Caco-2 (cell line): ENCODE data around the gene C10orf90. TPM values are rescaled to one million over a fixed set of nuclear protein-coding genes. Genes with fewer than 3 reads are reported as not detected.
"Not testable (repeated sequence)": the region's sequence is repeated elsewhere in the genome, so short reads cannot be mapped to it uniquely, and the experiment has no call there.

ENCODE experiments used
- BruUV-seq: library from RNA; stranded (reverse); fragments of 400-500 nt; replicated peaks from 2 replicates; lab custom pipeline; 2021; lab: Mats Ljungman, UMichigan
- CTCF ChIA-PET: fragments of 300-600 bp; sonication (Branson Sonifier 250); formaldehyde crosslinking; loops from one replicate; lab custom pipeline; 2022; ENCODE audit warnings: antibody characterized with exemption; lab: Charles Lee
- POLR2A ChIA-PET: fragments of 300-600 bp; sonication (Branson Sonifier 250); formaldehyde crosslinking; loops from one replicate; lab custom pipeline; 2022; ENCODE audit warnings: antibody characterized with exemption; lab: Charles Lee
- DNase-seq, 2 experiments: peaks; one replicate each; pipeline versions ENCODE4 v3.0.0 to v3.0.0-alpha.2; 2020 to 2022
- H3K27me3 ChIP-seq: replicated peaks from 2 replicates; pipeline ENCODE4 v1.6.0; 2011; ENCODE audit warnings: low read length; ENCODE audit not compliant: control insufficient read depth, insufficient read depth
- H3K36me3 ChIP-seq: 2 replicates; pipeline ENCODE4 v1.5.1; 2011; ENCODE audit warnings: low read length; ENCODE audit not compliant: control insufficient read depth, insufficient read depth
- H3K4me1 ChIP-seq: fragments of 250-450 bp; sonication (Bioruptor Pico); 2 replicates; pipeline ENCODE4 v1.5.1; 2020; ENCODE audit warnings: mild to moderate bottlenecking
- H3K4me3 ChIP-seq: 2 replicates; pipeline ENCODE4 v1.5.1; 2011; ENCODE audit warnings: low read depth, mild to moderate bottlenecking, control low read depth, low read length
- H3K9me3 ChIP-seq: fragments of 250-450 bp; sonication (Bioruptor Pico); 2 replicates; pipeline ENCODE4 v1.5.1; 2020; ENCODE audit warnings: mild to moderate bottlenecking, moderate library complexity
- H3K27ac Mint-ChIP-seq: one replicate; pipeline ENCODE4 v1.8.0; 2022; ENCODE audit warnings: mixed read lengths; ENCODE audit not compliant: unreplicated experiment
- H3K27me3 Mint-ChIP-seq: one replicate; pipeline ENCODE4 v1.8.0; 2022; ENCODE audit warnings: mixed read lengths; ENCODE audit not compliant: insufficient read depth, unreplicated experiment
- H3K36me3 Mint-ChIP-seq: one replicate; pipeline ENCODE4 v1.8.0; 2022; ENCODE audit warnings: mild to moderate bottlenecking, mixed read lengths; ENCODE audit not compliant: insufficient read depth, unreplicated experiment
- H3K4me1 Mint-ChIP-seq: one replicate; pipeline ENCODE4 v1.8.0; 2022; ENCODE audit warnings: low read depth, mixed read lengths; ENCODE audit not compliant: unreplicated experiment
- H3K4me3 Mint-ChIP-seq: one replicate; pipeline ENCODE4 v1.8.0; 2022; ENCODE audit warnings: mild to moderate bottlenecking, moderate library complexity, mixed read lengths; ENCODE audit not compliant: unreplicated experiment
- H3K9me3 Mint-ChIP-seq: one replicate; pipeline ENCODE4 v1.8.0; 2022; ENCODE audit warnings: mixed read lengths; ENCODE audit not compliant: unreplicated experiment
- intact Hi-C: fragments of 100-400 bp; cut with micrococcal nuclease; formaldehyde crosslinking; loops from one replicate; pipeline ENCODE4 v1.10.0; 2022; ENCODE audit not compliant: unreplicated experiment
- total RNA-seq: library from RNA; stranded (reverse); gene quantifications from 2 replicates; pipeline ENCODE4 v1.2.3, GENCODE V29; 2022
- TF ChIP-seq, protein P1 (sequence below), 2 experiments: fragments of 200-600 bp in 1 of 2; IDR thresholded peaks; 1 replicate in 1 of 2; 2 replicates in 1 of 2; pipeline versions ENCODE4 v1.5.1 to v1.8.0; 2011 to 2022; ENCODE audit warnings: antibody characterized with exemption in 1 of 2, control low read depth in 1 of 2, inconsistent platforms in 1 of 2, low read depth in 1 of 2, low read length in 1 of 2, mild to moderate bottlenecking in 1 of 2, moderate library complexity in 1 of 2; ENCODE audit not compliant: insufficient read depth in 1 of 2, severe bottlenecking in 1 of 2, unreplicated experiment in 1 of 2

C10orf90 gene
- total RNA-seq, 1 experiment from 2014 or later, result not detected

DNA sequence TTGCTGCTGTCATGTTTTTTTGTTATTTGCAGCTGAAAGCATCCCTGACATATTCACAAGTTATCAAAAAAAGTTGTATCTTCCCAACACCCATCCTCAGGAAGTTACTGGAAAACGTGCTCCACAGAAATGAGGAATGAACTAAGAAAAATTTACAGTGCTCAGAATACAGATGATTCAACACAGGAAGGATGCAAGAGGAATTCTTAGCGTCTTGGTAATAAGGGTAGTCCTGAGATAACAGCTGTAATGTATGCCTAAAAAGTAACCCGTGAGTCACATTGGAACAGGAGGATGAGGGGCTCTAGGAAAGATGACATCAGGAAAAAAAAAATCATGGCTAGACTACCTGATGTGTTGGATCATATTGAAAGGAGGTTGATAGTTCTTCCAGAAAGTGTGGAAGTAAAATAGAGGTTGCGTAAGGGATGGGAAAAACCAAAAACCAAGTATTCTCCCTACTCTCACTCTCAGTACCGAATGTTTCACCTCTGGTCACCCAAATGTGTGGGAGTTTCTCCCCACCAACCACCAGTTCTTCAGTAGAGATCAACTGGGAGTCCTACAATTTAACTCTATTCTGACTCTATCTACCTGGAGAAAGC, 286.1 kb downstream of the C10orf90 start:
- H3K27ac Mint-ChIP-seq, result no peak overlapping the region
- TF ChIP-seq, protein P1, sequence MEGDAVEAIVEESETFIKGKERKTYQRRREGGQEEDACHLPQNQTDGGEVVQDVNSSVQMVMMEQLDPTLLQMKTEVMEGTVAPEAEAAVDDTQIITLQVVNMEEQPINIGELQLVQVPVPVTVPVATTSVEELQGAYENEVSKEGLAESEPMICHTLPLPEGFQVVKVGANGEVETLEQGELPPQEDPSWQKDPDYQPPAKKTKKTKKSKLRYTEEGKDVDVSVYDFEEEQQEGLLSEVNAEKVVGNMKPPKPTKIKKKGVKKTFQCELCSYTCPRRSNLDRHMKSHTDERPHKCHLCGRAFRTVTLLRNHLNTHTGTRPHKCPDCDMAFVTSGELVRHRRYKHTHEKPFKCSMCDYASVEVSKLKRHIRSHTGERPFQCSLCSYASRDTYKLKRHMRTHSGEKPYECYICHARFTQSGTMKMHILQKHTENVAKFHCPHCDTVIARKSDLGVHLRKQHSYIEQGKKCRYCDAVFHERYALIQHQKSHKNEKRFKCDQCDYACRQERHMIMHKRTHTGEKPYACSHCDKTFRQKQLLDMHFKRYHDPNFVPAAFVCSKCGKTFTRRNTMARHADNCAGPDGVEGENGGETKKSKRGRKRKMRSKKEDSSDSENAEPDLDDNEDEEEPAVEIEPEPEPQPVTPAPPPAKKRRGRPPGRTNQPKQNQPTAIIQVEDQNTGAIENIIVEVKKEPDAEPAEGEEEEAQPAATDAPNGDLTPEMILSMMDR (IDR thresholded peaks at IDR 0.05; ENCODE audit: insufficient read depth in 1 of 2, low read depth in 1 of 2, low read length in 1 of 2, severe bottlenecking in 1 of 2, unreplicated experiment in 1 of 2), result no peak
- H3K36me3 Mint-ChIP-seq, result peaks cover 4% of the 10 kb centered on the region
- no peak overlapping the region for H3K4me3 Mint-ChIP-seq
- CTCF ChIA-PET, result no interaction called here
- Histone ChIP-seq H3K4me3 (no peak overlapping the region), H3K27me3 (no peaks in the 10 kb centered on the region), H3K4me1 (no peaks in the 10 kb centered on the region), H3K9me3 (no peaks in the 10 kb centered on the region; the same call in 1 of the 2 replicates), H3K36me3 (no peaks in the 10 kb centered on the region)
- BruUV-seq, result no TSS peak
- intact Hi-C loops, result no loop called here
- H3K9me3 Mint-ChIP-seq, result no peaks in the 10 kb centered on the region
- POLR2A ChIA-PET, result no interaction called here
- peaks cover 10% of the 10 kb centered on the region for H3K4me1 Mint-ChIP-seq
- peaks cover 20% of the 10 kb centered on the region for H3K27me3 Mint-ChIP-seq
- DNase-seq, result no peak

- Mint-ChIP-seq H3K27me3 (peaks cover 4% of the 10 kb centered on the region), H3K27ac (no peak overlapping the region), H3K4me3 (no peak overlapping the region), H3K36me3 (no peaks in the 10 kb centered on the region), H3K9me3 (no peaks in the 10 kb centered on the region), H3K4me1 (no peaks in the 10 kb centered on the region)
- no TSS peak for BruUV-seq
- TF ChIP-seq, protein P1 (IDR thresholded peaks at IDR 0.05; ENCODE audit: insufficient read depth in 1 of 2, low read depth in 1 of 2, low read length in 1 of 2, severe bottlenecking in 1 of 2, unreplicated experiment in 1 of 2), result no peak
- Histone ChIP-seq H3K4me1 (no peaks in the 10 kb centered on the region), H3K27me3 (no peaks in the 10 kb centered on the region), H3K4me3 (no peak overlapping the region), H3K36me3 (no peaks in the 10 kb centered on the region), H3K9me3 (peaks cover 5% of the 10 kb centered on the region; the same call in 1 of the 2 replicates)
- ChIA-PET CTCF (no interaction called here), POLR2A (no interaction called here)
- DNase-seq, result no peak
- intact Hi-C loops, result no loop called here
Observed at GRCh38 chr10:126380352-126381076, 290.0 kb downstream of the C10orf90 start.

GRCh38 chr10:126379166-126379565, 291.3 kb downstream of the C10orf90 start:
- BruUV-seq, H3K27me3 Mint-ChIP-seq, H3K36me3 Mint-ChIP-seq, H3K4me1 Mint-ChIP-seq, H3K27me3 ChIP-seq, H3K36me3 ChIP-seq, H3K4me1 ChIP-seq, H3K27ac Mint-ChIP-seq, POLR2A ChIA-PET, intact Hi-C loops, H3K4me3 ChIP-seq, H3K4me3 Mint-ChIP-seq, H3K9me3 ChIP-seq, DNase-seq: not testable (repeated sequence)
- CTCF ChIA-PET, result interaction anchor here (0.5 kb wide), 1 partner anchor 1006 kb away, joined by 3 read pairs; no protein-coding TSS in a partner anchor
- peaks cover 13% of the 10 kb centered on the region for H3K9me3 Mint-ChIP-seq
